Choroid plexus epithelial cell (primary cell): Measurements from ENCODE around the gene TLCD2.
"Not testable (repeated sequence)": the region's sequence is repeated elsewhere in the genome, so short reads cannot be mapped to it uniquely, and the experiment has no call there.

Source experiments
- DNase-seq: peaks from one replicate; pipeline ENCODE4 v3.0.0-alpha.2; 2010; ENCODE audit warnings: low read depth
- H3K4me3 ChIP-seq: 2 replicates; pipeline ENCODE4 v1.5.1; 2011; ENCODE audit warnings: low read depth, mild to moderate bottlenecking, control low read depth, low read length, moderate library complexity
- CTCF ChIP-seq: conservative IDR thresholded peaks from 2 replicates; pipeline ENCODE4 v1.5.1; 2011; ENCODE audit warnings: low read depth, mild to moderate bottlenecking, control low read depth, inconsistent platforms, low read length, moderate library complexity

TLCD2 gene

GRCh38 chr17:1743088-1743439 is 32.9 kb upstream of the TLCD2 start:
- no peak overlapping the region for H3K4me3 ChIP-seq
- no peak for DNase-seq
- no peak for TF ChIP-seq CTCF

GRCh38 chr17:1742371-1743087 is 32.4 kb upstream of the TLCD2 start, which contains the start of gene SERPINF2:
TSS of gene SERPINF2 (plus strand) at chr17:1742871. CDS start at chr17:1744996, 2,125 bp downstream.
- DNase-seq: no peak
- TF ChIP-seq CTCF: no peak
- H3K4me3 ChIP-seq: no peak within 1 kb of the TSS

- not testable (repeated sequence) for DNase-seq, H3K4me3 ChIP-seq
Measured at GRCh38 chr17:1741899-1742298, 31.7 kb upstream of the TLCD2 start.

DNA sequence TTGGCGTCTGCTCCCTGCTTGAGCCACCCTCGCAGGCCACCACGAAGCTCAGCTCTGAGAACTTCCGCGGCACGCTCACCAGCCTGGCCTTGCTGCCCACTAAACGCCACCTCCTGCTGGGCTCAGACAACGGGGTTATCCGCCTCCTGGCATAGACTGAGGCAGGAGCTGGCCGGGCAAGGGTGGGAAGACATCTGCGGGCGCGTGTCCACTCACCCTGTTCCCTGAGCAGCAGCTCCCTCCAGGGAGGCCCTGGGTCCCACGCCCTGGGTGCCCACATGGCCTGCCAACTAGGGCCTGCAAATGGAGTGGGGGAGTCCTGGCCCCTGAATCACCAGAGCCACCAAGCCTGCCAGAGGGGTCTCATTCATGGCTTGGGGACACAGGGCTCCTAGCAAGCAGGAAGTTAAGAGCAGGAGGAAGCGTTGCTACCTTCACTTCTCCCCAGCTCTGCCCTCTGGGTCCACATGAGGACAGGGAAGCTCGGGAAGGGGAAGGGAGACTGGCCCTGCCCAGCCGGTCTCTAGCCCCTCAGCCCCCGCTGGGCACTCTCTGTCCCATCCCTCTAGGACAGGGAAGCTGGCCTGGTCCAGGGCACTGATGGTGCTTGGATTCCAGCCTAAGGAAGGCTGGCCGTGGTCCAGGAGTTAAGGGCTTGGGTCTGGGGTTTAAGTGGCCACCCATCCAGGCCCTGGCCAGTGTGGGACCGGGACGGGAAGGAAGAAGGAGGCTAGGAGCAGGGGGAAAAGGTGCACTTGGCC is 27.5 kb upstream of the TLCD2 start:
- TF ChIP-seq CTCF: no peak
- DNase-seq: no peak
- no peak overlapping the region for H3K4me3 ChIP-seq

GRCh38 chr17:1736348-1737281 is 26.4 kb upstream of the TLCD2 start:
- peak; percentile 93 for DNase-seq
- H3K4me3 ChIP-seq: no peak overlapping the region
- TF ChIP-seq CTCF: no peak

- no peak for TF ChIP-seq CTCF
- no peak overlapping the region for H3K4me3 ChIP-seq
- DNase-seq: no peak
Measured at GRCh38 chr17:1735834-1736347, 25.7 kb upstream of the TLCD2 start.

GRCh38 chr17:1735418-1735817 is 25.2 kb upstream of the TLCD2 start:
- H3K4me3 ChIP-seq: no peak overlapping the region
- no peak for DNase-seq
- TF ChIP-seq CTCF: no peak
